Measurements from ENCODE around the gene C10orf143.

Gene C10orf143

GRCh38 chr10:130014263-130015074 lies 96.2 kb downstream of the C10orf143 start:
- no peak for DNase-seq (ENCODE audit: low spot score)
